GM23338 (cell line): ENCODE measurements around the gene SEMA3C. TPM values are rescaled to one million over a fixed set of nuclear protein-coding genes. Genes with fewer than 3 reads are reported as not detected.

ENCODE experiments used
- ATAC-seq: fragments of 200-7000 bp; cut with Tn5 transposase; 3 replicates; pipeline ENCODE4 v1.9.1; 2020
- DNase-seq: peaks from one replicate; pipeline ENCODE4 v3.0.0-alpha.2; 2015; ENCODE audit warnings: low spot score
- H2AFZ ChIP-seq: fragments of 200-600 bp; sonication (generic); 2 replicates; pipeline ENCODE4 v1.8.0; 2016; ENCODE audit warnings: antibody characterized with exemption, mild to moderate bottlenecking, moderate library complexity
- H3F3A ChIP-seq: fragments of 200-600 bp; sonication (generic); replicated peaks from 2 replicates; pipeline ENCODE4 v1.8.0; 2017; ENCODE audit warnings: antibody characterized with exemption, mixed run types, low read depth
- H3K27ac ChIP-seq: fragments of 200-600 bp; sonication (generic); 2 replicates; pipeline ENCODE4 v1.6.1; 2016; ENCODE audit warnings: low read depth
- H3K27me3 ChIP-seq: fragments of 200-600 bp; sonication (generic); 2 replicates; pipeline ENCODE4 v1.8.0; 2016; ENCODE audit warnings: mild to moderate bottlenecking, mixed run types, moderate library complexity; ENCODE audit not compliant: insufficient read depth
- H3K36me3 ChIP-seq: fragments of 200-600 bp; sonication (generic); 2 replicates; pipeline ENCODE4 v1.8.0; 2016; ENCODE audit warnings: mild to moderate bottlenecking; ENCODE audit not compliant: insufficient read depth
- H3K4me1 ChIP-seq: fragments of 200-600 bp; sonication (generic); 2 replicates; pipeline ENCODE4 v1.8.0; 2016; ENCODE audit warnings: mild to moderate bottlenecking, moderate library complexity; ENCODE audit not compliant: insufficient read depth
- H3K4me2 ChIP-seq: fragments of 200-600 bp; sonication (generic); 2 replicates; pipeline ENCODE4 v1.7.1; 2017; ENCODE audit warnings: mixed run types
- H3K4me3 ChIP-seq: fragments of 200-600 bp; sonication (generic); 2 replicates; pipeline ENCODE4 v1.6.1; 2016; ENCODE audit warnings: mixed run types
- H3K79me2 ChIP-seq: fragments of 200-600 bp; sonication (generic); replicated peaks from 2 replicates; pipeline ENCODE4 v1.8.0; 2017; ENCODE audit warnings: mild to moderate bottlenecking; ENCODE audit not compliant: insufficient read depth
- H3K9me2 ChIP-seq: fragments of 200-600 bp; sonication (generic); 2 replicates; pipeline ENCODE4 v1.8.0; 2017; ENCODE audit not compliant: insufficient read depth
- H4K20me1 ChIP-seq: fragments of 200-600 bp; sonication (generic); replicated peaks from 2 replicates; pipeline ENCODE4 v1.8.0; 2017; ENCODE audit warnings: mild to moderate bottlenecking; ENCODE audit not compliant: insufficient read depth
- H3K27ac Mint-ChIP-seq: 2 replicates; pipeline ENCODE4 v1.8.0; 2020; ENCODE audit warnings: inconsistent platforms, mild to moderate bottlenecking, moderate library complexity, mixed read lengths
- H3K27me3 Mint-ChIP-seq: 3 replicates; pipeline ENCODE4 v1.8.0; 2022; ENCODE audit warnings: low read depth, mild to moderate bottlenecking, moderate library complexity, mixed read lengths, inconsistent platforms; ENCODE audit not compliant: insufficient read depth, poor library complexity
- H3K36me3 Mint-ChIP-seq: 3 replicates; pipeline ENCODE4 v1.8.0; 2021; ENCODE audit warnings: low read depth, mild to moderate bottlenecking, inconsistent platforms, moderate library complexity, mixed read lengths
- H3K4me1 Mint-ChIP-seq: 3 replicates; pipeline ENCODE4 v1.8.0; 2020; ENCODE audit warnings: mild to moderate bottlenecking, inconsistent platforms, mixed read lengths
- H3K4me3 Mint-ChIP-seq: 3 replicates; pipeline ENCODE4 v1.8.0; 2021; ENCODE audit warnings: moderate library complexity, mild to moderate bottlenecking, inconsistent platforms, mixed read lengths
- H3K9me3 Mint-ChIP-seq: 3 replicates; pipeline ENCODE4 v1.8.0; 2020; ENCODE audit warnings: moderate library complexity, mild to moderate bottlenecking, inconsistent platforms, mixed read lengths
- EZH2 ChIP-seq: fragments of 200-600 bp; sonication (generic); IDR thresholded peaks from one replicate; pipeline ENCODE4 v1.8.0; 2017; ENCODE audit warnings: antibody characterized with exemption, mild to moderate bottlenecking, low read depth; ENCODE audit not compliant: unreplicated experiment
- POLR2AphosphoS5 ChIP-seq: IDR thresholded peaks from 2 replicates; pipeline ENCODE4 v1.6.1; 2016; ENCODE audit warnings: antibody characterized with exemption, low read depth
- STAT1 ChIP-seq: IDR thresholded peaks from one replicate; pipeline ENCODE4 v1.6.1; 2016; ENCODE audit warnings: antibody characterized with exemption; ENCODE audit not compliant: unreplicated experiment
- ZNF114 ChIP-seq: fragments of 250-450 bp; sonication (Bioruptor Pico); IDR thresholded peaks from 2 replicates; pipeline ENCODE4 v1.5.0; 2020; ENCODE audit warnings: mild to moderate bottlenecking, moderate library complexity
- ZNF331 ChIP-seq: fragments of 250-450 bp; sonication (Bioruptor Pico); IDR thresholded peaks from 2 replicates; pipeline ENCODE4 v1.5.0; 2020; ENCODE audit warnings: low read depth, mild to moderate bottlenecking, moderate library complexity
- polyA plus RNA-seq: library from polyadenylated mRNA; unstranded; fragments of >200 nt; fragmentation: Nextera tagmentation; extraction: Ambion mirVana; gene quantifications from 2 replicates; pipeline ENCODE4 v1.2.1, GENCODE V29; 2016
- total RNA-seq: library from RNA; depleted of rRNA; stranded (reverse); fragments of >200 nt; shearing (Covaris generic); gene quantifications from 2 replicates; pipeline ENCODE4 v1.2.3, GENCODE V29; 2014
- TF ChIP-seq, protein P1 (sequence below): IDR thresholded peaks from one replicate; pipeline ENCODE4 v1.6.1; 2018; ENCODE audit warnings: antibody characterized with exemption; ENCODE audit not compliant: unreplicated experiment
- TF ChIP-seq, protein P2 (sequence below): IDR thresholded peaks from 2 replicates; pipeline ENCODE4 v1.6.1; 2016; ENCODE audit warnings: antibody characterized with exemption
- TF ChIP-seq, protein P3 (sequence below), 2 experiments: fragments of 200-600 bp in 1 of 2; sonication (generic) in 1 of 2; conservative IDR thresholded peaks; 2 replicates each; pipeline versions ENCODE4 v1.5.1 to v1.6.1; 2016 to 2017; ENCODE audit warnings: antibody characterized with exemption in 2 of 2, low read depth in 2 of 2, mild to moderate bottlenecking in 2 of 2, moderate library complexity in 1 of 2

Gene SEMA3C
- total and polyA plus RNA-seq, 2 experiments from 2014 or later: 1.0 to 3.5 TPM

DNA sequence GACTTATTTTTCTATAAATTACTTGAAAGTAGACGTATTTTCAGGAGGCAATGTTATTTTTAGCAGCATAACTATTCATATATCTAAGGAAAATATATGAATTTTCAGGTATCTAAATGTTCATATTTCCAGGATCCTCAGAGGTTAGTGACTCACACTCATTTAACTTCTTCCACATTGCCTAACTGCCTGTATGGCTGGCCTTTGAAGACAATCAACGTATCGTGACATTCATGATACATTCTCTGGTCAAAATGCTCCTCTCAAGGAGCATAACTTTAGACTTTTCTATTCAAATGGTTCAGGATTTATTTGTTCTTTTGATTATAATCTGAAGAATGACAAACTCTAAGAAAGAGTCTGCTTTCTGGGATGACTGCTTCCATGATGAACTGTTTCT is 89.3 kb downstream of the SEMA3C start:
- Histone ChIP-seq H3K36me3 (no peaks in the 10 kb centered on the region), H2AFZ (no peak overlapping the region), H3K4me3 (no peak overlapping the region), H3K27me3 (no peaks in the 10 kb centered on the region), H4K20me1 (no peaks in the 10 kb centered on the region), H3K79me2 (no peaks in the 10 kb centered on the region), H3K4me1 (no peaks in the 10 kb centered on the region), H3K9me2 (no peaks in the 10 kb centered on the region), H3K4me2 (no peak overlapping the region), H3F3A (no peaks in the 10 kb centered on the region), H3K27ac (no peak overlapping the region)
- Mint-ChIP-seq H3K4me1 (peaks cover 2% of the 10 kb centered on the region; the same call in 2 of the 3 replicates), H3K27me3 (no peaks in the 10 kb centered on the region), H3K9me3 (no peaks in the 10 kb centered on the region), H3K36me3 (no peaks in the 10 kb centered on the region), H3K4me3 (no peak overlapping the region), H3K27ac (no peak overlapping the region)
- TF ChIP-seq, protein P1, sequence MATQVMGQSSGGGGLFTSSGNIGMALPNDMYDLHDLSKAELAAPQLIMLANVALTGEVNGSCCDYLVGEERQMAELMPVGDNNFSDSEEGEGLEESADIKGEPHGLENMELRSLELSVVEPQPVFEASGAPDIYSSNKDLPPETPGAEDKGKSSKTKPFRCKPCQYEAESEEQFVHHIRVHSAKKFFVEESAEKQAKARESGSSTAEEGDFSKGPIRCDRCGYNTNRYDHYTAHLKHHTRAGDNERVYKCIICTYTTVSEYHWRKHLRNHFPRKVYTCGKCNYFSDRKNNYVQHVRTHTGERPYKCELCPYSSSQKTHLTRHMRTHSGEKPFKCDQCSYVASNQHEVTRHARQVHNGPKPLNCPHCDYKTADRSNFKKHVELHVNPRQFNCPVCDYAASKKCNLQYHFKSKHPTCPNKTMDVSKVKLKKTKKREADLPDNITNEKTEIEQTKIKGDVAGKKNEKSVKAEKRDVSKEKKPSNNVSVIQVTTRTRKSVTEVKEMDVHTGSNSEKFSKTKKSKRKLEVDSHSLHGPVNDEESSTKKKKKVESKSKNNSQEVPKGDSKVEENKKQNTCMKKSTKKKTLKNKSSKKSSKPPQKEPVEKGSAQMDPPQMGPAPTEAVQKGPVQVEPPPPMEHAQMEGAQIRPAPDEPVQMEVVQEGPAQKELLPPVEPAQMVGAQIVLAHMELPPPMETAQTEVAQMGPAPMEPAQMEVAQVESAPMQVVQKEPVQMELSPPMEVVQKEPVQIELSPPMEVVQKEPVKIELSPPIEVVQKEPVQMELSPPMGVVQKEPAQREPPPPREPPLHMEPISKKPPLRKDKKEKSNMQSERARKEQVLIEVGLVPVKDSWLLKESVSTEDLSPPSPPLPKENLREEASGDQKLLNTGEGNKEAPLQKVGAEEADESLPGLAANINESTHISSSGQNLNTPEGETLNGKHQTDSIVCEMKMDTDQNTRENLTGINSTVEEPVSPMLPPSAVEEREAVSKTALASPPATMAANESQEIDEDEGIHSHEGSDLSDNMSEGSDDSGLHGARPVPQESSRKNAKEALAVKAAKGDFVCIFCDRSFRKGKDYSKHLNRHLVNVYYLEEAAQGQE: no peak
- TF ChIP-seq, protein P2, sequence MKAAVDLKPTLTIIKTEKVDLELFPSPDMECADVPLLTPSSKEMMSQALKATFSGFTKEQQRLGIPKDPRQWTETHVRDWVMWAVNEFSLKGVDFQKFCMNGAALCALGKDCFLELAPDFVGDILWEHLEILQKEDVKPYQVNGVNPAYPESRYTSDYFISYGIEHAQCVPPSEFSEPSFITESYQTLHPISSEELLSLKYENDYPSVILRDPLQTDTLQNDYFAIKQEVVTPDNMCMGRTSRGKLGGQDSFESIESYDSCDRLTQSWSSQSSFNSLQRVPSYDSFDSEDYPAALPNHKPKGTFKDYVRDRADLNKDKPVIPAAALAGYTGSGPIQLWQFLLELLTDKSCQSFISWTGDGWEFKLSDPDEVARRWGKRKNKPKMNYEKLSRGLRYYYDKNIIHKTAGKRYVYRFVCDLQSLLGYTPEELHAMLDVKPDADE: no peak
- no peak for DNase-seq
- ATAC-seq: no peak

DNA sequence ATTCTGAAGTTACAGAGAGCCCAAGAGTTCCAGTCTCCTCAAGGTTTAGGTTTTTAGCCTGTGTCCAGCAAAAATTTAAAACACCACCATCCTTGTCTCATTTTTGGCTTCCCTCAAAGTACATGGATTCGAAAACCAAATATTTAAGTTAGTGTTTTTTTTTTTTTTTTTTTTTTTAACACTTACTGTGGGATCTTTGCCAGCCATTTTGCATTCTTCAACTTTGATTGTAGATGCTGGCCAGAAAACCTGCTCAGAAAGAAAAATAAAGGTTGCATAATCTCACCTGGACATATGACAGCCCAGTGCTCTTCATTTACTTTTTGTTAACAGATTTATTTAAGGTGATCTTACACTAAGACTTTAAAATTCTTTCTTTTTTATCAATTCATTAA is 91.6 kb downstream of the SEMA3C start:
- Mint-ChIP-seq H3K4me3 (no peak overlapping the region), H3K9me3 (no peaks in the 10 kb centered on the region), H3K4me1 (no peaks in the 10 kb centered on the region), H3K36me3 (no peaks in the 10 kb centered on the region), H3K27me3 (no peaks in the 10 kb centered on the region), H3K27ac (no peak overlapping the region)
- TF ChIP-seq ZNF114 (no peak), STAT1 (no peak), EZH2 (no peak), POLR2AphosphoS5 (no peak), ZNF331 (no peak)
- TF ChIP-seq, protein P1: no peak
- TF ChIP-seq, protein P3, sequence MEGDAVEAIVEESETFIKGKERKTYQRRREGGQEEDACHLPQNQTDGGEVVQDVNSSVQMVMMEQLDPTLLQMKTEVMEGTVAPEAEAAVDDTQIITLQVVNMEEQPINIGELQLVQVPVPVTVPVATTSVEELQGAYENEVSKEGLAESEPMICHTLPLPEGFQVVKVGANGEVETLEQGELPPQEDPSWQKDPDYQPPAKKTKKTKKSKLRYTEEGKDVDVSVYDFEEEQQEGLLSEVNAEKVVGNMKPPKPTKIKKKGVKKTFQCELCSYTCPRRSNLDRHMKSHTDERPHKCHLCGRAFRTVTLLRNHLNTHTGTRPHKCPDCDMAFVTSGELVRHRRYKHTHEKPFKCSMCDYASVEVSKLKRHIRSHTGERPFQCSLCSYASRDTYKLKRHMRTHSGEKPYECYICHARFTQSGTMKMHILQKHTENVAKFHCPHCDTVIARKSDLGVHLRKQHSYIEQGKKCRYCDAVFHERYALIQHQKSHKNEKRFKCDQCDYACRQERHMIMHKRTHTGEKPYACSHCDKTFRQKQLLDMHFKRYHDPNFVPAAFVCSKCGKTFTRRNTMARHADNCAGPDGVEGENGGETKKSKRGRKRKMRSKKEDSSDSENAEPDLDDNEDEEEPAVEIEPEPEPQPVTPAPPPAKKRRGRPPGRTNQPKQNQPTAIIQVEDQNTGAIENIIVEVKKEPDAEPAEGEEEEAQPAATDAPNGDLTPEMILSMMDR (conservative IDR thresholded peaks at IDR 0.05; ENCODE audit: low read depth in 2 of 2): no peak
- TF ChIP-seq, protein P2: no peak
- Histone ChIP-seq H3K4me2 (no peak overlapping the region), H3K9me2 (no peaks in the 10 kb centered on the region), H3K79me2 (no peaks in the 10 kb centered on the region), H3K4me1 (no peaks in the 10 kb centered on the region), H3K27me3 (no peaks in the 10 kb centered on the region), H3F3A (no peaks in the 10 kb centered on the region), H3K4me3 (no peak overlapping the region), H3K36me3 (no peaks in the 10 kb centered on the region), H4K20me1 (no peaks in the 10 kb centered on the region), H2AFZ (no peak overlapping the region), H3K27ac (no peak overlapping the region)
- no peak for DNase-seq
- no peak for ATAC-seq
